Neural cell (in vitro differentiated cells): ENCODE data around the gene SURF6.

ENCODE experiments used
- CTCF ChIP-seq: fragments of 450-650 bp; IDR thresholded peaks from 2 replicates; pipeline ENCODE4 v1.5.1; 2014; ENCODE audit warnings: antibody characterized with exemption, mild to moderate bottlenecking, moderate library complexity; ENCODE audit not compliant: poor library complexity, severe bottlenecking
- POLR2AphosphoS5 ChIP-seq: IDR thresholded peaks from 2 replicates; pipeline ENCODE4 v1.6.1; 2012

GRCh38 chr9:133353548-133353947, 17.6 kb upstream of the SURF6 start:
- TF ChIP-seq CTCF (no peak), POLR2AphosphoS5 (no peak)
